Right atrium auricular region (tissue), 2 donors: ENCODE results near the gene PRKCH. TPM values are rescaled to one million over a fixed set of nuclear protein-coding genes. Genes with fewer than 3 reads are reported as not detected.

ENCODE experiments used
- DNase-seq: peaks from one replicate; pipeline ENCODE4 v3.0.0-alpha.2; 2019; ENCODE audit warnings: low spot score
- H3K27ac ChIP-seq, 2 donors: fragments of 200-600 bp; sonication (generic); 1 replicate in 1 of 2; 2 replicates in 1 of 2; pipeline ENCODE4 v1.5.1; 2016 to 2019
- H3K27me3 ChIP-seq, 2 donors: fragments of 200-600 bp; sonication (generic); one replicate each; pipeline versions ENCODE4 v1.5.1 to v1.6.0; 2017 to 2019
- H3K36me3 ChIP-seq: fragments of 200-600 bp; sonication (generic); one replicate; pipeline ENCODE4 v1.5.1; 2016
- H3K4me1 ChIP-seq, 2 donors: fragments of 200-600 bp; sonication (generic); one replicate each; pipeline versions ENCODE4 v1.5.1 to v1.6.0; 2017 to 2019
- H3K4me3 ChIP-seq, 2 donors: fragments of 200-600 bp; sonication (generic); 1 replicate in 1 of 2; 2 replicates in 1 of 2; pipeline ENCODE4 v1.5.1; 2017 to 2019; ENCODE audit warnings: mild to moderate bottlenecking in 1 of 2, moderate library complexity in 1 of 2
- H3K9me3 ChIP-seq, 2 donors: fragments of 200-600 bp; sonication (generic); one replicate each; pipeline ENCODE4 v1.5.1; 2019
- total RNA-seq, 2 donors: library from RNA; depleted of rRNA; stranded (reverse); fragments of >200 nt; gene quantifications; one replicate each; pipeline ENCODE4 v1.1.0, GENCODE V29; 2016
- TF ChIP-seq, protein P1 (sequence below), 2 donors: fragments of 200-600 bp; sonication (generic); IDR thresholded peaks; one replicate each; pipeline ENCODE4 v1.5.1; 2019; ENCODE audit warnings: antibody characterized with exemption in 2 of 2

PRKCH gene
- total RNA-seq, 2 donors from 2014 or later, result 24.9 to 40.3 TPM

DNA sequence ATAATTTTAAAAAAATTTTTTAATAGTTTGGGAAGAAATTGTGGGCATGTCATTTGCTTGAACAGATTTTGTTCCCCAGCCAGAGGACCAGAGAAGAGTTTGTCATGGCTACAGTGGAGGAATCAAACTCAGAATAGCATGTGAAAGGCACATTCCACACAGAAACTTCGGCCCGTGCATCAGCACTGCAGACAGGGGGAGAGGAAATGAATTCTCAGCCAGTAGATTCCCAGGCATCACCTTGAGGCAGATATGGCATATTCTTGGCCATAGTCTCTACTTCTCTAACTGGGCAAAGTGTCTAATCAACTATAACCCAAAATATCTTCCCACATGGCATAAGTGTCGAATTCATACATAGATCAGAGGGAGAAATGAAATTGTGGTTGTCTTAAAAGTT lies 153.3 kb downstream of the PRKCH start:
- Histone ChIP-seq H3K36me3 (no peaks in the 10 kb centered on the region), H3K4me1 (peaks cover 0 to 94% of the 10 kb centered on the region in 2 donors), H3K9me3 (no peaks in the 10 kb centered on the region), H3K27ac (peak overlapping the region; percentile 82 to 83), H3K27me3 (no peaks in the 10 kb centered on the region), H3K4me3 (no peak overlapping the region)
- TF ChIP-seq, protein P1, sequence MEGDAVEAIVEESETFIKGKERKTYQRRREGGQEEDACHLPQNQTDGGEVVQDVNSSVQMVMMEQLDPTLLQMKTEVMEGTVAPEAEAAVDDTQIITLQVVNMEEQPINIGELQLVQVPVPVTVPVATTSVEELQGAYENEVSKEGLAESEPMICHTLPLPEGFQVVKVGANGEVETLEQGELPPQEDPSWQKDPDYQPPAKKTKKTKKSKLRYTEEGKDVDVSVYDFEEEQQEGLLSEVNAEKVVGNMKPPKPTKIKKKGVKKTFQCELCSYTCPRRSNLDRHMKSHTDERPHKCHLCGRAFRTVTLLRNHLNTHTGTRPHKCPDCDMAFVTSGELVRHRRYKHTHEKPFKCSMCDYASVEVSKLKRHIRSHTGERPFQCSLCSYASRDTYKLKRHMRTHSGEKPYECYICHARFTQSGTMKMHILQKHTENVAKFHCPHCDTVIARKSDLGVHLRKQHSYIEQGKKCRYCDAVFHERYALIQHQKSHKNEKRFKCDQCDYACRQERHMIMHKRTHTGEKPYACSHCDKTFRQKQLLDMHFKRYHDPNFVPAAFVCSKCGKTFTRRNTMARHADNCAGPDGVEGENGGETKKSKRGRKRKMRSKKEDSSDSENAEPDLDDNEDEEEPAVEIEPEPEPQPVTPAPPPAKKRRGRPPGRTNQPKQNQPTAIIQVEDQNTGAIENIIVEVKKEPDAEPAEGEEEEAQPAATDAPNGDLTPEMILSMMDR (IDR thresholded peaks at IDR 0.05), result no peak
- DNase-seq, result no peak

DNA sequence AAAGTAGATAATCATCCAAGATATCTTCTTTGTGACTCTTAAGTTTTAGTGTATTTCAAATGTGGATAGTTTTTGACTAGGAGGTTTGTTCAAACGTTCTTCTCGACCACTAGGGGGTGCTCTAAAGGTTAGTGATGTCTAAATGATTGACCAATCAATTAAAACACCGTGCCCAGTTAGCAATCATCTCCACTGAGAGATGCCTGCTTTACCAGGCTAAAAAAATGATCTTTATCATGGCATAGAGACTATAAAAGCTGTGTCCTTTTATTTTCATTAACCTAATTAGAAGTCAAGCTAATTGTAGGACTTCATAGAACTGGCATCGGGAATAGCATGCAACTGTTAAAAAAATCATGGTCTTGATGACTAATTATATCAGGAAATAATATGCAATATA lies 153.9 kb downstream of the PRKCH start:
- H3K4me3 ChIP-seq, result no peak overlapping the region
- H3K4me1 ChIP-seq, result peaks cover 0 to 94% of the 10 kb centered on the region in 2 donors
- no peak for DNase-seq
- H3K27me3 ChIP-seq, result no peaks in the 10 kb centered on the region
- TF ChIP-seq, protein P1 (IDR thresholded peaks at IDR 0.05), result peak; percentile 69 to 73
- no peaks in the 10 kb centered on the region for H3K36me3 ChIP-seq
- H3K9me3 ChIP-seq, result no peaks in the 10 kb centered on the region
- peak overlapping the region; percentile 82 to 83 for H3K27ac ChIP-seq

- Histone ChIP-seq H3K4me1 (peaks cover 0 to 91% of the 10 kb centered on the region in 2 donors), H3K4me3 (no peak overlapping the region), H3K27me3 (no peaks in the 10 kb centered on the region), H3K36me3 (no peaks in the 10 kb centered on the region), H3K9me3 (no peaks in the 10 kb centered on the region), H3K27ac (peak overlapping the region; percentile 82 to 83)
- TF ChIP-seq, protein P1 (IDR thresholded peaks at IDR 0.05), result no peak
- DNase-seq, result no peak
Measured at GRCh38 chr14:61476105-61476753, 154.8 kb downstream of the PRKCH start.

- no peaks in the 10 kb centered on the region for H3K9me3 ChIP-seq
- no peaks in the 10 kb centered on the region for H3K27me3 ChIP-seq
- H3K4me1 ChIP-seq, result peaks cover 0 to 84% of the 10 kb centered on the region in 2 donors
- H3K27ac ChIP-seq, result peak overlapping the region; percentile 82 to 83
- DNase-seq, result peak; percentile 90
- no peak overlapping the region for H3K4me3 ChIP-seq
- TF ChIP-seq, protein P1 (IDR thresholded peaks at IDR 0.05), result no peak
- H3K36me3 ChIP-seq, result no peaks in the 10 kb centered on the region
Measured at GRCh38 chr14:61476754-61477410, 155.5 kb downstream of the PRKCH start.

GRCh38 chr14:61477712-61478462 lies 156.5 kb downstream of the PRKCH start:
- H3K27me3 ChIP-seq, result no peaks in the 10 kb centered on the region
- peak; percentile 79 for DNase-seq
- H3K27ac ChIP-seq, result peak overlapping the region; percentile 82 to 83
- peaks cover 0 to 78% of the 10 kb centered on the region in 2 donors for H3K4me1 ChIP-seq
- TF ChIP-seq, protein P1 (IDR thresholded peaks at IDR 0.05), result no peak
- no peaks in the 10 kb centered on the region for H3K36me3 ChIP-seq
- H3K4me3 ChIP-seq, result no peak overlapping the region
- no peaks in the 10 kb centered on the region for H3K9me3 ChIP-seq
